Rectal smooth muscle tissue (tissue), 1 donor: ENCODE measurements around the gene RPL28.
A peak's percentile ranks its signal among the peaks of the same experiment; 100 is the strongest.

Source experiments
- H3K27ac ChIP-seq: one replicate; pipeline ENCODE4 v1.7.0; 2013; ENCODE audit warnings: low read depth, low read length, inconsistent platforms
- H3K27me3 ChIP-seq: one replicate; pipeline ENCODE4 v1.7.0; 2013; ENCODE audit warnings: low read length; ENCODE audit not compliant: control insufficient read depth, insufficient read depth
- H3K36me3 ChIP-seq: one replicate; pipeline ENCODE4 v1.7.0; 2013; ENCODE audit warnings: low read length; ENCODE audit not compliant: control insufficient read depth, insufficient read depth
- H3K4me1 ChIP-seq: one replicate; pipeline ENCODE4 v1.7.0; 2013; ENCODE audit warnings: low read length; ENCODE audit not compliant: control insufficient read depth, insufficient read depth
- H3K4me3 ChIP-seq: one replicate; pipeline ENCODE4 v1.7.0; 2013; ENCODE audit warnings: low read length
- H3K9ac ChIP-seq: one replicate; pipeline ENCODE4 v1.7.0; 2013; ENCODE audit warnings: low read length

Gene RPL28

GRCh38 chr19:55358943-55359908, 26.5 kb upstream of the RPL28 start:
- Histone ChIP-seq H3K27me3 (peaks cover 5% of the 10 kb centered on the region), H3K4me1 (no peaks in the 10 kb centered on the region), H3K4me3 (no peak overlapping the region), H3K36me3 (no peaks in the 10 kb centered on the region), H3K27ac (no peak overlapping the region), H3K9ac (no peak overlapping the region)

DNA sequence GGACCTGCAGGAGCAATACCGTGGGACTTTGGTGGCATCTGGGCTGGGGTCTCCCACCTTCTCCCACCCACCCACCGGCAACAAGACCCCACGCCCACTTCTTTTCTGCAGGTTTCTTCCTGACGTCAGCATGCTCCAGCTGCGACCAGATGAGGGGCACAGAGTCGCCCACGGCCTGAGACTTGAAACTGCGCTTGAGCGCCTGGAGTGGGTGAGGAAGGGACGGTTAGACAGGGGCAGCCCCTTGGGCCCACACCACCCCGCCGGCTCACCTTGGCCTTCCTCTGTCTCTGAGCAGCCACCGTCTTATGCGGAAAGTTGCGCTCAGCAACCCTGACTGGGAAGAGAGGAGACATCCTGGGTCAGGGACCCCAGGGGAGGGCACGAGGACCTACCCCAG, 24.8 kb upstream of the RPL28 start:
- no peaks in the 10 kb centered on the region for H3K36me3 ChIP-seq
- no peak overlapping the region for H3K27ac ChIP-seq
- no peaks in the 10 kb centered on the region for H3K4me1 ChIP-seq
- peaks cover 3% of the 10 kb centered on the region for H3K27me3 ChIP-seq
- H3K9ac ChIP-seq: no peak overlapping the region
- no peak overlapping the region for H3K4me3 ChIP-seq

DNA sequence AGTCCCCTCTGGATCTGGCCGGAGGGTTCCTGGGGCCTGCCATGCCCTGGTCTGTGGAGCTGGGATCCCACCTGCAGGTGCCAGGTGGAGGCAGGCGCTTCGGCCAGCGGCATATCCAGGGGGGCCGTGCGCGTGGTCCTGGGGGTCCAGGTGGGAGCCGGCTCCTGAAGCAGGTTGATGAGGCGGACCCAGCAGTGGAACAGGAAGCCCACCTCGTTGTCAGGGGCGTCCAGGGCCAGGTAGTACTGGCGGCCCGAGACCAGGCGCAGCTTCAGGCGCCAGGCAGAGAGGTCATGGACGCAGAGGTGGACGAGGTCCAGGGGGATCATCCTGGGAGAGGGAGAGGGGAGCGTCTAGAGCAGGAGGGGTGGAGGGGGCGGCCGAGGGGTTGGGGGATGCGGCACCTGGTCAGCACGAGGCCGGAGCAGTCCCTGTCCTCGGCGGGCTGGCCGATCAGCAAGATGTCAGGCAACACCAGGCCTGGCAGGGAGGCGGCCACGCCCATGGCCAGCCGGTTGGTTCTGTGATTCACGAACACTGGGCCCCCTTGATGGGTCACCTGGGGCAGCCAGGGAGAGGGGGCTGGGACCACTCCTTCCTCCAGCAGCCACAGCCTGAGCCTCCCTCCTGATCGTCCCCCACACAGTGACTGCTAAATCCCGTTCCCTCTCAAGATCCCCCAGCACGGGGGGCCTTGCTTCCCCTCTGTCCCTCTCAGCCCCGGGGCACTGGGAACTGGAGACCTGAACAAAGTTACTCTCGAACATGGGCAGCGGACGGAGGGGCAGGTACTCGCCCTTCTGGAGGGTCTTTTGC, 23.4 kb upstream of the RPL28 start:
- Histone ChIP-seq H3K27me3 (peaks cover 2% of the 10 kb centered on the region), H3K4me1 (no peaks in the 10 kb centered on the region), H3K36me3 (no peaks in the 10 kb centered on the region), H3K9ac (no peak overlapping the region), H3K27ac (no peak overlapping the region), H3K4me3 (no peak overlapping the region)

- no peak within 1 kb of the TSS for H3K27ac ChIP-seq
Measured at GRCh38 chr19:55362990-55363716, 22.6 kb upstream of the RPL28 start, which contains the start of gene GARIN5B. Gene GARIN5B, minus strand, starts transcription at chr19:55363260. Its CDS starts 194 bp downstream, at chr19:55363066.

GRCh38 chr19:55365245-55365644, 20.5 kb upstream of the RPL28 start:
- H3K36me3 ChIP-seq: no peaks in the 10 kb centered on the region
- no peak overlapping the region for H3K4me3 ChIP-seq
- H3K27ac ChIP-seq: no peak overlapping the region
- H3K9ac ChIP-seq: no peak overlapping the region
- no peaks in the 10 kb centered on the region for H3K4me1 ChIP-seq
- peaks cover 19% of the 10 kb centered on the region for H3K27me3 ChIP-seq

More at GRCh38 chr19:55362990-55363716, 22.6 kb upstream of the RPL28 start, which contains the start of gene GARIN5B:
- Histone ChIP-seq H3K9ac (no peak within 1 kb of the TSS), H3K27me3 (peaks cover under 1% of the 10 kb centered on the region), H3K36me3 (no peaks in the 10 kb centered on the region), H3K4me1 (no peaks in the 10 kb centered on the region), H3K4me3 (no peak within 1 kb of the TSS)

- Histone ChIP-seq H3K27ac (no peak overlapping the region), H3K9ac (no peak overlapping the region), H3K4me1 (no peaks in the 10 kb centered on the region), H3K36me3 (no peaks in the 10 kb centered on the region), H3K4me3 (no peak overlapping the region), H3K27me3 (peaks cover 23% of the 10 kb centered on the region)
Measured at GRCh38 chr19:55365964-55366363, 19.8 kb upstream of the RPL28 start.

GRCh38 chr19:55366790-55367189, 18.9 kb upstream of the RPL28 start:
- H3K4me3 ChIP-seq: no peak overlapping the region
- no peaks in the 10 kb centered on the region for H3K4me1 ChIP-seq
- H3K27ac ChIP-seq: no peak overlapping the region
- no peaks in the 10 kb centered on the region for H3K36me3 ChIP-seq
- peaks cover 26% of the 10 kb centered on the region for H3K27me3 ChIP-seq
- H3K9ac ChIP-seq: no peak overlapping the region

DNA sequence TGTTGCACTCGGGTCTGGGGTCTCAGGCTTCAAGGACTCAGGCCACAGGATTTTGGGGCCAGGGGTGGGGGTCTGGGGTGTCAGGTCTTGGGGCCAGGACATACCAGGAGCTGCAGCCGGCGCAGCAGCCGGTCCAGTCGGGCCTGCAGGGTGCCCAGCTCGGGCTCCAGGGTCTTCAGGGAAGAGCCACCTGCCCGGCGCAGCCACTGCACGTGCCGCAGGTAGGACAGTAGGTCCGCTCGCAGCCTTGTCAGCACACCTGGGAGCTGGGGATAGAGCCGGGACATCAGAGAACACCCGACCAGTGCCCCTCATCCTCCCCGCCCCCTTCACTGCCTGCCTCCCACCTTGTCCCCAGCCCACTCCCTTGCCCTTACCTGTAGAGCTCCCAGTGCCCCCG, 17.6 kb upstream of the RPL28 start:
- no peak overlapping the region for H3K4me3 ChIP-seq
- no peak overlapping the region for H3K9ac ChIP-seq
- no peaks in the 10 kb centered on the region for H3K36me3 ChIP-seq
- no peaks in the 10 kb centered on the region for H3K4me1 ChIP-seq
- H3K27me3 ChIP-seq: peaks cover 36% of the 10 kb centered on the region
- H3K27ac ChIP-seq: no peak overlapping the region

GRCh38 chr19:55368701-55369563, 16.8 kb upstream of the RPL28 start:
- no peak overlapping the region for H3K27ac ChIP-seq
- H3K36me3 ChIP-seq: no peaks in the 10 kb centered on the region
- H3K4me3 ChIP-seq: no peak overlapping the region
- no peak overlapping the region for H3K9ac ChIP-seq
- H3K4me1 ChIP-seq: no peaks in the 10 kb centered on the region
- peaks cover 40% of the 10 kb centered on the region for H3K27me3 ChIP-seq

- Histone ChIP-seq H3K36me3 (no peaks in the 10 kb centered on the region), H3K4me3 (peak overlapping the region; percentile 48), H3K4me1 (no peaks in the 10 kb centered on the region), H3K27me3 (peaks cover 40% of the 10 kb centered on the region), H3K27ac (no peak overlapping the region), H3K9ac (no peak overlapping the region)
Measured at GRCh38 chr19:55369653-55370304, 16.0 kb upstream of the RPL28 start.
